K562 (cell line): ENCODE measurements around the gene CUL1. TPM values are rescaled to one million over a fixed set of nuclear protein-coding genes. Genes with fewer than 3 reads are reported as not detected.

Experiments
- ATAC-seq: fragments of 200-7000 bp; cut with Tn5 transposase; 3 replicates; pipeline ENCODE4 v1.9.1; 2020; ENCODE audit warnings: moderate library complexity
- BruUV-seq: library from RNA; stranded (reverse); fragments of 400-500 nt; replicated peaks from 2 replicates; lab custom pipeline; 2021; lab: Mats Ljungman, UMichigan
- CTCF ChIA-PET: fragments of 300-600 bp; formaldehyde crosslinking; extraction: SDS; loops from one replicate; lab custom pipeline; 2021; ENCODE audit warnings: low intra/inter-chr PET ratio; lab: Yijun Ruan, JAX
- POLR2A ChIA-PET: fragments of 300-600, 350-650 bp; sonication (Branson Sonifier 250); formaldehyde crosslinking; extraction: SDS; loops from one replicate; lab custom pipeline; 2021; ENCODE audit warnings: antibody characterized with exemption, inconsistent platforms; lab: Yijun Ruan, JAX
- DNase-seq, 4 experiments: peaks; one replicate each; pipeline versions ENCODE4 v3.0.0 to v3.0.0-alpha.2; 2011 to 2018; ENCODE audit warnings: low spot score in 3 of 4, mixed read lengths in 3 of 4; ENCODE audit errors: extremely low read depth in 1 of 4
- FAIRE-seq: peaks from 2 replicates; lab custom pipeline; 2011; peaks lifted over from hg19 to GRCh38; lab: Jason Lieb, UNC
- H2AFZ ChIP-seq: 2 replicates; pipeline ENCODE4 v1.6.0; 2011; ENCODE audit warnings: low read depth, low read length, control low read depth, inconsistent platforms
- H3K27ac ChIP-seq: fragments of 200-600 bp; 3 replicates; pipeline ENCODE4 v1.8.0; 2011; ENCODE audit warnings: low read depth, mild to moderate bottlenecking, control low read depth, inconsistent platforms, low read length, moderate library complexity, mixed read lengths; ENCODE audit errors: extremely low read depth
- H3K27me3 ChIP-seq, 2 experiments: fragments of 300-600 bp in 1 of 2; 2 replicates in 1 of 2; 3 replicates in 1 of 2; pipeline versions ENCODE4 v1.6.0 to v1.8.0; 2011; ENCODE audit warnings: inconsistent platforms in 2 of 2, low read length in 2 of 2, mild to moderate bottlenecking in 1 of 2, mixed read lengths in 1 of 2, moderate library complexity in 1 of 2; ENCODE audit not compliant: control insufficient read depth in 2 of 2, insufficient read depth in 2 of 2
- H3K36me3 ChIP-seq: fragments of 300-600 bp; 3 replicates; pipeline ENCODE4 v1.8.0; 2011; ENCODE audit warnings: mild to moderate bottlenecking, low read length, inconsistent platforms; ENCODE audit not compliant: control insufficient read depth, insufficient read depth
- H3K4me1 ChIP-seq, 2 experiments: fragments of 200-600 bp in 1 of 2; replicated peaks in 1 of 2; 2 replicates in 1 of 2; 3 replicates in 1 of 2; pipeline versions ENCODE4 v1.5.1 to v1.8.0; 2011; ENCODE audit warnings: inconsistent platforms in 2 of 2, low read length in 2 of 2, mild to moderate bottlenecking in 1 of 2, mixed read lengths in 1 of 2, moderate library complexity in 1 of 2; ENCODE audit not compliant: control insufficient read depth in 2 of 2, insufficient read depth in 2 of 2
- H3K4me2 ChIP-seq: 2 replicates; pipeline ENCODE4 v1.6.1; 2011; ENCODE audit warnings: low read length, control low read depth, inconsistent platforms, mixed read lengths; ENCODE audit not compliant: insufficient read depth
- H3K4me3 ChIP-seq: fragments of 200-600 bp; sonication (generic), shearing (Covaris generic); 2 replicates; pipeline ENCODE4 v1.5.1; 2016; ENCODE audit warnings: control low read depth, inconsistent platforms
- H3K79me2 ChIP-seq: fragments of 200-600 bp; 3 replicates; pipeline ENCODE4 v1.8.0; 2011; ENCODE audit warnings: low read length, inconsistent platforms; ENCODE audit not compliant: control insufficient read depth, insufficient read depth
- H3K9ac ChIP-seq, 2 experiments: 2 replicates each; pipeline versions ENCODE4 v1.6.0 to v1.6.1; 2011; ENCODE audit warnings: low read depth in 2 of 2, low read length in 2 of 2, control low read depth in 1 of 2, inconsistent platforms in 1 of 2, mild to moderate bottlenecking in 1 of 2, mixed read lengths in 1 of 2; ENCODE audit not compliant: insufficient read depth in 1 of 2
- H3K9me1 ChIP-seq: one replicate; pipeline ENCODE4 v1.6.0; 2011; ENCODE audit warnings: inconsistent platforms, mild to moderate bottlenecking, low read length, moderate library complexity; ENCODE audit not compliant: control insufficient read depth, insufficient read depth
- H3K9me3 ChIP-seq: replicated peaks from 2 replicates; pipeline ENCODE4 v1.5.1; 2011; ENCODE audit warnings: low read depth, low read length, inconsistent platforms; ENCODE audit not compliant: control insufficient read depth, insufficient read depth
- H4K20me1 ChIP-seq: replicated peaks from 2 replicates; pipeline ENCODE4 v1.6.1; 2011; ENCODE audit warnings: low read length, inconsistent platforms, mixed read lengths; ENCODE audit not compliant: control insufficient read depth, insufficient read depth
- ESRRB ChIP-seq: fragments of 250-450 bp; sonication (Bioruptor Pico); IDR thresholded peaks from 2 replicates; pipeline ENCODE4 v1.5.0; 2020; ENCODE audit warnings: mild to moderate bottlenecking, moderate library complexity, borderline replicate concordance
- GTF2F1 ChIP-seq: IDR thresholded peaks from 2 replicates; pipeline ENCODE4 v1.6.1; 2011; ENCODE audit warnings: low read depth, low read length, improper control_type of control experiment
- TCF7 ChIP-seq: sonication (generic); IDR thresholded peaks from 2 replicates; pipeline ENCODE4 v1.6.1; 2016; ENCODE audit warnings: antibody characterized with exemption, borderline replicate concordance
- WGBS: fragments of 100-300 bp; shearing (Covaris generic); methylation state at CpG from one replicate; pipeline ENCODE4 v1.1.6; 2016; ENCODE audit warnings: low coverage, mixed read lengths; ENCODE audit not compliant: insufficient coverage; ENCODE audit errors: missing lambda C conversion rate; 5-methylcytosine and 5-hydroxymethylcytosine counted together
- in situ Hi-C: fragments of 300-500 bp; cut with MboI; formaldehyde crosslinking; loops from 4 replicates; pipeline ENCODE4 v1.15.0; 2018; ENCODE audit warnings: inconsistent platforms, mixed read lengths
- intact Hi-C: fragments of 100-400 bp; cut with micrococcal nuclease; formaldehyde crosslinking; loops from 2 replicates; pipeline ENCODE4 v1.14.2; 2022
- polyA plus RNA-seq, 8 experiments: library from polyadenylated mRNA; depleted of rRNA in 4 of 8; stranded (reverse) in 5 of 8; unstranded in 3 of 8; fragments of >200 nt; fragmentation: Nextera tagmentation in 2 of 8; fragmentation: Illumina TruSeq in 1 of 8; extraction: Ambion mirVana in 2 of 8; extraction: Trizol in 1 of 8; gene quantifications; 2 replicates each; pipeline versions ENCODE4 v1.2.1 to v1.2.3, GENCODE V29; 2011 to 2014; ENCODE audit warnings: inconsistent platforms in 1 of 8, missing spikeins in 1 of 8
- total RNA-seq, 7 experiments: library from RNA; depleted of rRNA in 6 of 7; stranded (reverse); fragments of >200 nt in 6 of 7; fragmentation: Illumina TruSeq in 2 of 7; extraction: Trizol in 2 of 7; gene quantifications; 2 replicates each; pipeline versions ENCODE4 v1.2.1 to v1.2.3, GENCODE V29; 2011 to 2021; ENCODE audit warnings: low replicate concordance in 1 of 7
- TF ChIP-seq, protein P1 (sequence below): fragments of 450-650 bp; IDR thresholded peaks from 2 replicates; pipeline ENCODE4 v1.6.1; 2016
- TF ChIP-seq, protein P2 (sequence below), 2 experiments: IDR thresholded peaks in 1 of 2; conservative IDR thresholded peaks in 1 of 2; 2 replicates each; pipeline ENCODE4 v1.6.1; 2016; ENCODE audit warnings: low read depth in 2 of 2, mild to moderate bottlenecking in 1 of 2, missing compliant biosample characterization in 1 of 2, missing genetic modification characterization in 1 of 2, moderate library complexity in 1 of 2
- TF ChIP-seq, protein P3 (sequence below): fragments of 200-800 bp; sonication (Bioruptor generic); IDR thresholded peaks from 2 replicates; pipeline ENCODE4 v1.6.1; 2016; ENCODE audit warnings: missing genetic modification characterization, missing compliant biosample characterization

The CUL1 gene
- total and polyA plus RNA-seq, 9 of the 15 experiments (the other 6 are each of a cell fraction or from before 2014, with no cell fraction given), result 31.5 to 107 (median 96.5) TPM

DNA sequence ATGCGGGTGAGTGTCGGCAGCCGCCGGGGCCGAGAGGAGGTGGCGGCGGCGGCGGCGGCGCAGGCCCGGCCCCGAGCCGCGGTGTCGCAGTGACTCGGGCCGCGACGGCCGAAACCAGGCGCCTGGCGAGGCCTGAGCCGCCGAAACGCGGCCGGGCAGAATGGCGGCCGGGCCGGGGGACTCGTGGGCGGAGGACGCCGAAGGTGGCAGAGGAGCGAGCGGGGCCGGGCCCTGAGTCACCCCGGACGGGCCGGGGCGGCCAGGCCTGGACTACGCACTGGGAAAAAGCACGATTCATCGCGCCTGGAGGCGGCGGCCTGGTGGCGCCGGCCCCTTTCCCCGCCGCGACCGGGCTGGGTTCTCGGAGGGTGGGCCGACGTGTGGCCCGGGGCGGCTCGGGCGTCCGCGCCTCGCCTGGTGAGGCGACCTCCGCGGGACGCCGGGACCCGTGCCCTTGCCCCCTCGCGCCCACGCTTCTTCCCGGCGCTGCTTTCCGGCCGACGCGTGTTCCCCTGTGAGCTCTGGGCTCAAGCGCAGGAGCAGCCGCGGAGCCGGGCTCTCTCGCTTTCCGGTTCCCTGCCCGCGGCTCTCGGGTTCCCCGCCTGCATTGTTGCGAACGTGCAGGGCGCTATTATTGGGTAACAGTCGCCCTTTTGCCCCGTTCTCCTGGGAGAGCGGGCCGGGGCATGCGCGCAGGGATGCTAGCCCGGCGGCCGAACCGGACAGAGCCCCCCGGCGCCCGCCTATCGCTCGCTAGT, 500 bp downstream of the CUL1 start:
- Histone ChIP-seq H3K4me1 (peaks cover 27 to 53% of the 10 kb centered on the region in 2 experiments), H2AFZ (peak overlapping the region; percentile 66), H3K79me2 (peaks cover 65% of the 10 kb centered on the region), H3K9me1 (peaks cover 10% of the 10 kb centered on the region), H3K27me3 (no peaks in the 10 kb centered on the region), H4K20me1 (peaks cover 25% of the 10 kb centered on the region), H3K36me3 (no peaks in the 10 kb centered on the region), H3K9ac (peak overlapping the region; percentile 90 to 97), H3K27ac (peak overlapping the region; percentile 88), H3K4me3 (peak overlapping the region; percentile 69), H3K9me3 (no peaks in the 10 kb centered on the region), H3K4me2 (peak overlapping the region; percentile 78)
- ATAC-seq (peak; percentile 37), FAIRE-seq (no peak), DNase-seq (peak; percentile 62 to 82 (median 79))
- WGBS, result 1% methylated on average over 84 of the region's 107 CpGs
- intact Hi-C loops, result loop anchor here (2.0 to 5.0 kb wide), 2 partner anchors 186 to 263 kb away; partner anchors contain the start of gene EZH2
- no TSS peak for BruUV-seq
- ChIA-PET CTCF (interaction anchor here (0.6 kb wide), 1 partner anchor 85 kb away, joined by 3 read pairs; no protein-coding TSS in a partner anchor), POLR2A (interaction anchor here (0.5 to 1.5 kb wide), 10 partner anchors 9 to 327 kb away, joined by 3 to 7 read pairs (median 4); no protein-coding TSS in a partner anchor)
- in situ Hi-C loops, result no loop called here
- TF ChIP-seq ESRRB (CRISPR knock-in tag), result no peak
- TF ChIP-seq, protein P1, sequence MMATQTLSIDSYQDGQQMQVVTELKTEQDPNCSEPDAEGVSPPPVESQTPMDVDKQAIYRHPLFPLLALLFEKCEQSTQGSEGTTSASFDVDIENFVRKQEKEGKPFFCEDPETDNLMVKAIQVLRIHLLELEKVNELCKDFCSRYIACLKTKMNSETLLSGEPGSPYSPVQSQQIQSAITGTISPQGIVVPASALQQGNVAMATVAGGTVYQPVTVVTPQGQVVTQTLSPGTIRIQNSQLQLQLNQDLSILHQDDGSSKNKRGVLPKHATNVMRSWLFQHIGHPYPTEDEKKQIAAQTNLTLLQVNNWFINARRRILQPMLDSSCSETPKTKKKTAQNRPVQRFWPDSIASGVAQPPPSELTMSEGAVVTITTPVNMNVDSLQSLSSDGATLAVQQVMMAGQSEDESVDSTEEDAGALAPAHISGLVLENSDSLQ, result no peak
- TF ChIP-seq, protein P2, sequence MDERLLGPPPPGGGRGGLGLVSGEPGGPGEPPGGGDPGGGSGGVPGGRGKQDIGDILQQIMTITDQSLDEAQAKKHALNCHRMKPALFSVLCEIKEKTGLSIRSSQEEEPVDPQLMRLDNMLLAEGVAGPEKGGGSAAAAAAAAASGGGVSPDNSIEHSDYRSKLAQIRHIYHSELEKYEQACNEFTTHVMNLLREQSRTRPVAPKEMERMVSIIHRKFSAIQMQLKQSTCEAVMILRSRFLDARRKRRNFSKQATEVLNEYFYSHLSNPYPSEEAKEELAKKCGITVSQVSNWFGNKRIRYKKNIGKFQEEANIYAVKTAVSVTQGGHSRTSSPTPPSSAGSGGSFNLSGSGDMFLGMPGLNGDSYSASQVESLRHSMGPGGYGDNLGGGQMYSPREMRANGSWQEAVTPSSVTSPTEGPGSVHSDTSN (CRISPR knock-in tag; IDR thresholded peaks at IDR 0.05; ENCODE audit: low read depth), result no peak
- TF ChIP-seq, protein P2 (tag; conservative IDR thresholded peaks at IDR 0.05; ENCODE audit: low read depth), result no peak
- TF ChIP-seq, protein P3, sequence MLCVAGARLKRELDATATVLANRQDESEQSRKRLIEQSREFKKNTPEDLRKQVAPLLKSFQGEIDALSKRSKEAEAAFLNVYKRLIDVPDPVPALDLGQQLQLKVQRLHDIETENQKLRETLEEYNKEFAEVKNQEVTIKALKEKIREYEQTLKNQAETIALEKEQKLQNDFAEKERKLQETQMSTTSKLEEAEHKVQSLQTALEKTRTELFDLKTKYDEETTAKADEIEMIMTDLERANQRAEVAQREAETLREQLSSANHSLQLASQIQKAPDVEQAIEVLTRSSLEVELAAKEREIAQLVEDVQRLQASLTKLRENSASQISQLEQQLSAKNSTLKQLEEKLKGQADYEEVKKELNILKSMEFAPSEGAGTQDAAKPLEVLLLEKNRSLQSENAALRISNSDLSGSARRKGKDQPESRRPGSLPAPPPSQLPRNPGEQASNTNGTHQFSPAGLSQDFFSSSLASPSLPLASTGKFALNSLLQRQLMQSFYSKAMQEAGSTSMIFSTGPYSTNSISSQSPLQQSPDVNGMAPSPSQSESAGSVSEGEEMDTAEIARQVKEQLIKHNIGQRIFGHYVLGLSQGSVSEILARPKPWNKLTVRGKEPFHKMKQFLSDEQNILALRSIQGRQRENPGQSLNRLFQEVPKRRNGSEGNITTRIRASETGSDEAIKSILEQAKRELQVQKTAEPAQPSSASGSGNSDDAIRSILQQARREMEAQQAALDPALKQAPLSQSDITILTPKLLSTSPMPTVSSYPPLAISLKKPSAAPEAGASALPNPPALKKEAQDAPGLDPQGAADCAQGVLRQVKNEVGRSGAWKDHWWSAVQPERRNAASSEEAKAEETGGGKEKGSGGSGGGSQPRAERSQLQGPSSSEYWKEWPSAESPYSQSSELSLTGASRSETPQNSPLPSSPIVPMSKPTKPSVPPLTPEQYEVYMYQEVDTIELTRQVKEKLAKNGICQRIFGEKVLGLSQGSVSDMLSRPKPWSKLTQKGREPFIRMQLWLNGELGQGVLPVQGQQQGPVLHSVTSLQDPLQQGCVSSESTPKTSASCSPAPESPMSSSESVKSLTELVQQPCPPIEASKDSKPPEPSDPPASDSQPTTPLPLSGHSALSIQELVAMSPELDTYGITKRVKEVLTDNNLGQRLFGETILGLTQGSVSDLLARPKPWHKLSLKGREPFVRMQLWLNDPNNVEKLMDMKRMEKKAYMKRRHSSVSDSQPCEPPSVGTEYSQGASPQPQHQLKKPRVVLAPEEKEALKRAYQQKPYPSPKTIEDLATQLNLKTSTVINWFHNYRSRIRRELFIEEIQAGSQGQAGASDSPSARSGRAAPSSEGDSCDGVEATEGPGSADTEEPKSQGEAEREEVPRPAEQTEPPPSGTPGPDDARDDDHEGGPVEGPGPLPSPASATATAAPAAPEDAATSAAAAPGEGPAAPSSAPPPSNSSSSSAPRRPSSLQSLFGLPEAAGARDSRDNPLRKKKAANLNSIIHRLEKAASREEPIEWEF, result no peak
- no peak for TF ChIP-seq TCF7
- no peak for TF ChIP-seq GTF2F1
